IMR-90 (cell line): ENCODE data around the gene P2RY2.

Experiments
- MXI1 ChIP-seq: IDR thresholded peaks from 2 replicates; pipeline ENCODE4 v1.6.1; 2012; ENCODE audit warnings: low read depth, mild to moderate bottlenecking, low read length, moderate library complexity, borderline replicate concordance
- POLR2A ChIP-seq: IDR thresholded peaks from 2 replicates; pipeline ENCODE4 v1.6.1; 2012; ENCODE audit warnings: mild to moderate bottlenecking, low read depth, low read length
- RAD21 ChIP-seq: IDR thresholded peaks from 2 replicates; pipeline ENCODE4 v1.6.1; 2012; ENCODE audit warnings: low read length, improper control_type of control experiment
- TF ChIP-seq, protein P1 (sequence below): conservative IDR thresholded peaks from 2 replicates; pipeline ENCODE4 v1.5.1; 2012; ENCODE audit warnings: mild to moderate bottlenecking, low read depth, low read length, improper control_type of control experiment

DNA sequence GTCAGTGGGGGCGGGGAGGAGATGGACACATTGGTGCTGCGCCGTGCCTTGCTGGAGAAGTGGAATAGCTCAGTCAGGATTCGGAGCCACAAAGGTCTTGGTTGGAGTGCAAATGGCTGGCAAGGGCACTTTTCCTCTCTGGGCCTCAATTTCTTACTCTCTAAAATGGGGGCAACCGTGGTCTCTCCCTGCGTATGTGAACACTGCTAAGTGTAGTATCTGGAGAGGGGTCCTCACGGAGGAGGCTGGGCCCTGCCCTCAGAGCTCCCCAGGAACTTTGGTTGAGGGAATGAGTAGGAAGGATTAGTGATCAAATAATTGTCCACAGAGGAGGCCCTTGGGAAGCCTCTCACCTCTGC, 54.6 kb downstream of the P2RY2 start:
- TF ChIP-seq POLR2A: no peak
- TF ChIP-seq RAD21: no peak
- TF ChIP-seq MXI1: no peak
- TF ChIP-seq, protein P1, sequence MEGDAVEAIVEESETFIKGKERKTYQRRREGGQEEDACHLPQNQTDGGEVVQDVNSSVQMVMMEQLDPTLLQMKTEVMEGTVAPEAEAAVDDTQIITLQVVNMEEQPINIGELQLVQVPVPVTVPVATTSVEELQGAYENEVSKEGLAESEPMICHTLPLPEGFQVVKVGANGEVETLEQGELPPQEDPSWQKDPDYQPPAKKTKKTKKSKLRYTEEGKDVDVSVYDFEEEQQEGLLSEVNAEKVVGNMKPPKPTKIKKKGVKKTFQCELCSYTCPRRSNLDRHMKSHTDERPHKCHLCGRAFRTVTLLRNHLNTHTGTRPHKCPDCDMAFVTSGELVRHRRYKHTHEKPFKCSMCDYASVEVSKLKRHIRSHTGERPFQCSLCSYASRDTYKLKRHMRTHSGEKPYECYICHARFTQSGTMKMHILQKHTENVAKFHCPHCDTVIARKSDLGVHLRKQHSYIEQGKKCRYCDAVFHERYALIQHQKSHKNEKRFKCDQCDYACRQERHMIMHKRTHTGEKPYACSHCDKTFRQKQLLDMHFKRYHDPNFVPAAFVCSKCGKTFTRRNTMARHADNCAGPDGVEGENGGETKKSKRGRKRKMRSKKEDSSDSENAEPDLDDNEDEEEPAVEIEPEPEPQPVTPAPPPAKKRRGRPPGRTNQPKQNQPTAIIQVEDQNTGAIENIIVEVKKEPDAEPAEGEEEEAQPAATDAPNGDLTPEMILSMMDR: no peak
